WERI-Rb-1 (cell line): Measurements from ENCODE around the gene MDN1.

Experiments
- DNase-seq: peaks from one replicate; pipeline ENCODE4 v3.0.0-alpha.2; 2020
- H3K27ac ChIP-seq: fragments of 250-450 bp; sonication (Bioruptor Pico); 2 replicates; pipeline ENCODE4 v1.5.1; 2020; ENCODE audit warnings: mild to moderate bottlenecking, moderate library complexity
- H3K27me3 ChIP-seq: fragments of 250-450 bp; sonication (Bioruptor Pico); 2 replicates; pipeline ENCODE4 v1.5.1; 2021; ENCODE audit warnings: mild to moderate bottlenecking, low read depth, moderate library complexity; ENCODE audit not compliant: insufficient read depth, severe bottlenecking
- H3K36me3 ChIP-seq: fragments of 250-450 bp; sonication (Bioruptor Pico); 2 replicates; pipeline ENCODE4 v1.5.1; 2020; ENCODE audit warnings: mild to moderate bottlenecking, moderate library complexity
- H3K4me3 ChIP-seq: 2 replicates; pipeline ENCODE4 v1.5.1; 2011; ENCODE audit warnings: low read depth, mild to moderate bottlenecking, control low read depth, low read length
- H3K9me3 ChIP-seq: fragments of 250-450 bp; sonication (Bioruptor Pico); 2 replicates; pipeline ENCODE4 v1.5.1; 2021; ENCODE audit warnings: mild to moderate bottlenecking, moderate library complexity; ENCODE audit not compliant: severe bottlenecking
- CTCF ChIP-seq: IDR thresholded peaks from 2 replicates; pipeline ENCODE4 v1.5.1; 2011; ENCODE audit warnings: low read depth, mild to moderate bottlenecking, control low read depth, inconsistent platforms, low read length

MDN1 gene

GRCh38 chr6:89694428-89694827 lies 125.2 kb downstream of the MDN1 start:
- peaks cover 85% of the 10 kb centered on the region for H3K36me3 ChIP-seq
- no peak for DNase-seq
- no peak for TF ChIP-seq CTCF

GRCh38 chr6:89693207-89693606 lies 126.4 kb downstream of the MDN1 start:
- DNase-seq = no peak
- no peak for TF ChIP-seq CTCF

More at GRCh38 chr6:89694428-89694827, 125.2 kb downstream of the MDN1 start:
- Histone ChIP-seq H3K4me3 (no peak overlapping the region), H3K27ac (no peak overlapping the region), H3K27me3 (no peaks in the 10 kb centered on the region), H3K9me3 (no peaks in the 10 kb centered on the region)

GRCh38 chr6:89692256-89692655 lies 127.3 kb downstream of the MDN1 start:
- no peaks in the 10 kb centered on the region for H3K9me3 ChIP-seq
- no peak overlapping the region for H3K4me3 ChIP-seq
- no peak overlapping the region for H3K27ac ChIP-seq
- DNase-seq = no peak
- no peak for TF ChIP-seq CTCF
- H3K27me3 ChIP-seq = no peaks in the 10 kb centered on the region
- peaks cover 86% of the 10 kb centered on the region for H3K36me3 ChIP-seq

More at GRCh38 chr6:89693207-89693606, 126.4 kb downstream of the MDN1 start:
- Histone ChIP-seq H3K27me3 (no peaks in the 10 kb centered on the region), H3K27ac (no peak overlapping the region), H3K9me3 (no peaks in the 10 kb centered on the region), H3K4me3 (no peak overlapping the region), H3K36me3 (peaks cover 85% of the 10 kb centered on the region)

GRCh38 chr6:89690944-89691324 lies 128.7 kb downstream of the MDN1 start:
- no peak for DNase-seq
- H3K4me3 ChIP-seq = no peak overlapping the region
- H3K27me3 ChIP-seq = no peaks in the 10 kb centered on the region
- TF ChIP-seq CTCF = no peak
- no peaks in the 10 kb centered on the region for H3K9me3 ChIP-seq
- H3K36me3 ChIP-seq = peaks cover 89% of the 10 kb centered on the region
- H3K27ac ChIP-seq = no peak overlapping the region

GRCh38 chr6:89689732-89690131 lies 129.9 kb downstream of the MDN1 start:
- H3K9me3 ChIP-seq = no peaks in the 10 kb centered on the region
- no peak for TF ChIP-seq CTCF
- peaks cover 92% of the 10 kb centered on the region for H3K36me3 ChIP-seq
- no peak overlapping the region for H3K27ac ChIP-seq
- no peak overlapping the region for H3K4me3 ChIP-seq
- no peaks in the 10 kb centered on the region for H3K27me3 ChIP-seq
- DNase-seq = no peak

- DNase-seq = no peak
- no peaks in the 10 kb centered on the region for H3K9me3 ChIP-seq
- H3K4me3 ChIP-seq = no peak overlapping the region
- peaks cover 88% of the 10 kb centered on the region for H3K36me3 ChIP-seq
- no peak for TF ChIP-seq CTCF
- H3K27ac ChIP-seq = no peak overlapping the region
- H3K27me3 ChIP-seq = no peaks in the 10 kb centered on the region
These were observed 131.3 kb downstream of the MDN1 start for GRCh38 chr6:89688328-89688727.
